Glomerular visceral epithelial cell (primary cell): ENCODE data around the gene CORIN.
"Not testable (repeated sequence)": the region's sequence is repeated elsewhere in the genome, so short reads cannot be mapped to it uniquely, and the experiment has no call there.

ENCODE experiments used
- DNase-seq: peaks from one replicate; pipeline ENCODE4 v3.0.0-alpha.2; 2016; ENCODE audit errors: extremely low spot score

Gene CORIN

DNA sequence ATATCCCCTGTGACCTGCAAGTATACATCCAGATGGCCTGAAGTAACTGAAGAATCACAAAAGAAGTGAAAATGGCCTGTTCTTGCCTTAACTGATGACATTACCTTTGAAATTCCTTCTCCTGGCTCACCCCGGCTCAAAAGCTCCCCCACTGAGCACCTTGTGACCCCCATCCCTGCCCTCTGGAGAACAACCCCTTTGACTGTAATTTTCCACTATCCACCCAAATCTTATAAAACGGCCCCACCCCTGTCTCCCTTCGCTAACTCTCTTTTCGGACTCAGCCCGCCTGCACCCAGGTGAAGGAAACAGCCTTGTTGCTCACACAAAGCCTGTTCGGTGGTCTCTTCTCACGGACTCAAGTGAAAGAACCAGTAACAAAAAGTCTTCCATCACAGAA, 69.9 kb downstream of the CORIN start:
- not testable (repeated sequence) for DNase-seq

DNA sequence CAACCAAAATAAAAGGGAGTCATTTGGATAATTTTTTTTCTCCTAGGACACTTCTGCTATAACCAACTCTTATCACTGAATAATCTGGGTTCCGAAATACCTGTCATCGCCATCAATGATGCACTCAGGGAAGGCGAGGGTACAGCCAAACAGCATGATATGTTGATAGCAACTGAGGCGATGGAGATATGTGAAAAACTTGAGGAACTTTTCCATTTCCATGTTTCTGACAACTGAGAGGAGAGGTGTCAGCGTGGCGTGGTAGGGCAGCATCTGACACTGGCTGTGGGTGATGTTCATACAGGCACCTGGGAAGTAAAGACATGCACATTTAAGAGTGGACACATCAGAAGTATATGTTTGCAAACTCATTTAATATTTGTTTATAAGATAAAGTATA, 74.6 kb downstream of the CORIN start:
- DNase-seq: no peak

DNA sequence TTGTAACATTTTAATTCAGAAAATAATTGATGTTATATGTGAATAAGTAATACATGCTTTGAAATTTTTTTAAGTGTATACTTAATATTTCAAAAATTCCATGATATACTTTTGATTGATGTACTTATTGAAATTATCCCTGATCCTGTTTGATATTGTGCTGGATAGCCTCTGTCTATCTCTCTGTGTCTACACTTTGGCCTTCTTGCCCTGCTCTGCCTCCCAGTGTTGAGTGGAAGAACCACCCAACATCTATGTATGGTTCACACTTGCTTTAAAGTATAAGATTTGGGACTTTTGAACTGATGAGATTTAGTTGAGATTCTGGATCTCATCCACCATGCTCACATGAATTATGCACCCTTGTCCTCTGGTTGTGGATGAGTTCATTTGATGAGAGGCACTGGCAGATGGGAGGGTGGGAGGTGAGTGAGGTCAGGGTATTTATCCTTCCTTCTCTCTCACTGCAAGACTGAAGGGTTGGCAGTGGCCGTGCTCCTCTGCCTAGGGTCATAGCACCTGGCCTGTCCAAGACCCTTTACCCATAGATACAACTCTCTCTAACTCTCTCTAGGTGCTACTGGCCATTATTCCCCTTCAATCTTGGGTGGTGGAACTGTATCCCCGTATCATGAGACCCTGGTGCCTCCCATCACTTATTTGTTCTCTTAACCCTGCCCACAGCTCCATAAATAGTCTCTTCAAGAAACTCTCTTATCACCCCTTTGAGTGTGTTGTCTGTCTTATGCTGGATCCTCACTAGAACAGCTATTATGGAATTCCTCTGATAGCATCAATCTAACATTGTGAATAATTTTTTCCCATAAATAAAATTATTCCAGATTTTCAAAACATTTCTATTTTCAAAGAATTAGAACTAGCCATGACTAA, 75.2 kb downstream of the CORIN start:
- no peak for DNase-seq

DNA sequence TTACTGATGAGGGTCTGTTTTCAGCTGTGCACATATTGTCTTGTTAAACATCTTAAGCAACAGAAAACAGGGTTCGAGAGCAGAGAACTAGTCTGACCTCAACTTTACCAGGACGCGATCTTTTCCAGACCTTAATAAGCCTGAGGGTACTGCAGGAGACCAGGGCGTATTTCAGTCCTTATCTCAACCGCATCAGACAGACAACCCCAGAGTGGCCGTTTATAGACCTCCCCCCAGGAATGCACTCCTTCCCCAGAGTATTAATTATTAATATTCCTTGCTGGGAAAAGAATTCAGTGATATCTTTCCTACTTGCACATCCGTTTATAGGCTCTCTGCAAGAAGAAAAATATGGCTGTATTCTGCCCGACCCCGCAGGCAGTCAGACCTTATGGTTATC, 84.6 kb downstream of the CORIN start:
- not testable (repeated sequence) for DNase-seq

DNA sequence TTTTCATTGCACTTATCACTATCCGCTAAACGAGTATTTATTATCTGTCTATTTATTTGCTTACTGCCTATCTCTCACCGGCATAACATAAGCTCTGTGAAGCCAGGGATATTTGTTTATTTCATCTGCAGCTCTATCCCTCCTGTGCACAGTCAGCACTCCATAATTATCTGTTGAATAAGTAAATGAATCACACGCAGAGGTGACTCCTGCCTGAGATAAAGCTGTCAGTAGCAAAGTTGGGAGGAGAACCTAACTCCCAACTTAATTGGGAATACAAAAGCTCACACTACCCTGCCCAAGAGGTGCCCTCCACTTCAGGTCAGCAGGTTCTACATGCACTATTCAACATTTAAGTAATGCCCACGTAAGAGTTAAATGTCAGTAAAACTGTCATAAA, 85.7 kb downstream of the CORIN start:
- DNase-seq: no peak

DNA sequence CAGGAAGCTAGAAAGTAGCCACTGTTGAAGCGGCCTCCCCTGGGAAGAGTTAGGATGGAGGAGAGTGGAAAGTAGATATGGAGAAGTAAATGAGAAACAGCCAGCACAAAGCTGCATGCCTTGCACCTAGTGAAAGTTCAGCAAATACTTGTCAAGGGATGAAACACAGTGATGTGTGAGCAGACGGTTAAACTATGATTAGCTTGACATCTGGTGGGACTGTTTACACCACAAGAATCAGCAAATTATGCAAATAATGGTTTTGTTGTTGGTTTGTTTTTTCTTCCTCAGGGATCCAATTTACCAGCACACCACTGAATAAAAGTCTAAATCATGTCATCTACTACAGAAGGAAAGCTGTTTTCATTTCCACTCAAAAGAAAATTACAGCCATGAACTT, 87.1 kb downstream of the CORIN start:
- no peak for DNase-seq

DNA sequence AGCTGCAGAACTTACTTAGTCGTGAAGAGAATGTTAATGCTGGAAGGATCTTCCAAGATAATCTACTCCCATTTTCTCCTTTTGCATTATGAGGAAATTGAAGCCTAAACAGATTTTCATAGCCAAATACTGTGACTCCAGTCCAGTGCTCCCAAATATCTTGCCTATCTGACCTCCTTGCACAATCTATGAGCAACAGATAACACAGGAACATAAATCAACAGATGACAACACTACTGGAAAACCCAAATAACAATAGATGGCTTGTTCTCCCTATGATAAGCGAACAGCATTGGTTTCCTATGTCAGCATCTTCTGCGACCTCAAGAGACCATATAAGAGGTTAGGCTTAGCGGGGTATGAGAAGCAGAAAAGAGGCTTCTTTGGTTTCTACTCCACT, 88.0 kb downstream of the CORIN start:
- no peak for DNase-seq

DNA sequence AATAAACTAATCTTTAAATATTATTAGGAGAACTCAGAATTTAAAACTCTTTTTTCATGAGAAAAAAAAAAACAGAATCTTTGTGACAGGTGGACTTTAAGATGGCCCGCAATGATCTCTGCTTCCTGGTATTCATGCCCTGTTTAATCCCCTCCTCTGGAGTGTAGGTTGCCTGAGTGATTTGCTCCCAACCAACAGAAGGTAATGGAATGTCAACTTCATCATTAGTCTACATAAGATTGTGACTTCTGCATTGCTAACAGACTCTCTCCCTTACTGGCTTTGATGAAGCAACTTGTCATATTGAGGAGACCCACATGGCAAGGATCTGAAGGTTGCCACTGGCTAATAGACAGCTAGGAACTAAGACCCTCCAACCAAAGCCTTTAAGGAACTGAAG, 88.8 kb downstream of the CORIN start:
- no peak for DNase-seq

DNA sequence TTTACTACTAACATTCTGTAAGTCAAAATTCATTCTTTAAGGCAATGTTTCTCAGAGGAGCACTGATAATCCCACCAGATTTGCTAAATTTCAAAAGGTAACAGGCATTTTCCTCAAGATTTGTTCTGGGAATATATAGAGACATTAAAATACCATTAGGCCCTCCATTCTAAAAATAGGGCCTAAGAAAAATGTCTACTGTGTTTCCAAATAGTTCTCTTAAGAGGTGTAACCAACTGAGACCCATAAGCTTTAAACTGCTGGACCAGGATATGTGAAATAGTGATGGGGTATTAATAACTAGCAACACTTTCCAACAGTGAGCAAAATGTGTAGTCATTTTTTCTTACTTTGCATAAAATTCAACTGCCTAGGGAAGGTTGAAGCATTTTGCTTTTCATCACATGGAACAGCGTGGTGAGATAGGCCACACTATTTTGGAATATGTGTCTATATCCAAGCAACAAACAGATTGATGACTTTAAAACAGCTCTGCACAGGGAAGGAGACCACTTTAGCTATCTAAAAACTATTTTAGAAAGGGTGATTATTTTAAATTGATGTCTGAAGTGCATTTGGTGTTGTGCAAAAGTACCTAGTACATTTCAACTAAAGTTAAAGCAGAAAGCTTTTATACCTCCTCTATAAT, 89.9 kb downstream of the CORIN start:
- no peak for DNase-seq

DNA sequence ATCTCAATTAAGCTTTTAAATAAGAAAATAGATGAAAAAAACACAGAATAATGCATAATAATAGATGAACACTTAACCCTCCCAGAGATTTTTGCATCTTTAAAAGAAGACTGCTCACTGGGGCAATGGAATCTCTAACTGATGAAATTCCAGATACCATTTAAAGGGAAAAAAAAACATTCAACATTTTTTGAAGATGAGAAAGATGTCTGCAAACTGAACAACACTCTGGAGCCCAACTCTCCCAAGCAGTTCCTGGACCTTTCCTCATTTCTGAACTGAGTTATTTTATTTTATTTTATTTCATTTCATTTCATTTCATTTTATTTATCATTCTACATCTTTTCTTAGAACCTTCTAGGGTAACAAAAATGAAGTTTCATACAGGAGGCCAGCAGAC, 90.7 kb downstream of the CORIN start:
- no peak for DNase-seq

DNA sequence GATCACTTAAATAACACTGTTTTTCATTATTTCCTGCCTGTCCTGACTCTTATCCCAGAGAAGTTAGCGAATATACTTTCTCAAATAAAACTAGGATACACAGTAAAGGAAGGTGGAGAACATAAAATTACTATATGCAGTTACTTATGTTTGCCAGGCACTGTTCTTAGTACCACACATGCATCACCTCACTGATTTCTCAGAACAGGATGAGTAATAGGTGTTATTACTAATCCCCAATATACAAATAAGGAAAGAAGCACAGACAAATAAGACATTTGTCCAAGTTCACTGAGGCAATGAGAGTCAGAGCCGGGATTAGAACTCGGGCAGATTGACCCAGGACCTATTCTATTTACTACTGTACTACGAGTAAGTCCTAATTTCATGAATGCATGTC, 91.7 kb downstream of the CORIN start:
- DNase-seq: no peak

DNA sequence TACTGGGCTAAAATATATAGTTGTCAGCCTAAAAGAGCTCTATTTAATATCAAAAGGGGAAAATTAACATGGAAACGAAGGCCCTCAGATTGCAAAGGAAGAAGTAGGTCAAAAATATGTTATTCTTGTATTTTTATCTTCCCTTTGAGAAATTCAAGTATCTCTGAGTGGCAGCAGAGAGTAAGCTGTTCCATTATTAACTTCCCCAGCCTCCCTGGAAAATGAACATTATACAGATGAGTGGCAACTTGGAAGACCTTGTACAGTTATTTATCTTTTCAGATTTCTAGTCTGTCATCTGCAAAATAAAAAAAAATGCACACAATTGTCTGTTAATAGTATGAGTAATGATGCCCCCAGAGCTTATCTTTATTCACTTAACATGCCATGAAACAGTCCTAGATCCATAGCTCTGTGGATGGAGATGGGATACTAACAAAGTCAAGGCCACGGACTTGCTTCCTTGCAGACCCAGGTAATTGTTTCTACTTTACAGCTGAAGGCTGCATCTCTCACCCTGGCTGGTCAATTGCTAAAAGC, 93.0 kb downstream of the CORIN start:
- DNase-seq: no peak

DNA sequence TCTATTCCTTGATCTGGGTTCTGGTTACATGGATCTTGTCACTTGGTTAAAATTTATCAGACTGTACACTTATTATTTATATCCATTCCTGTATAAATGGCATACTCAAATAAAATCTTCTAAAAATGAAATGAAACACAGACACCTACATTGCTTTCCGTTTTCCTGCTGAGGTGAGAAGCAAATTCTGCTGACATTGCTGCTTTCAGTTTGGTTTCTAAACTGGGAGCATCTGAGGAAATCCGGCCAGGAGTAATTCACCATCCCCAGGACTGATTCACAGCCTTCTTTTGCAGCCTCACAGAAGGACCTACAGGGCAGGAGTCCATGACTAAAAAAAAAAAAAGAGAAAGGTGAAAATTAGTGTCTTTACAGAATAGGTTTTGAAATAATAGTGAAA, 93.6 kb downstream of the CORIN start:
- DNase-seq: no peak

DNA sequence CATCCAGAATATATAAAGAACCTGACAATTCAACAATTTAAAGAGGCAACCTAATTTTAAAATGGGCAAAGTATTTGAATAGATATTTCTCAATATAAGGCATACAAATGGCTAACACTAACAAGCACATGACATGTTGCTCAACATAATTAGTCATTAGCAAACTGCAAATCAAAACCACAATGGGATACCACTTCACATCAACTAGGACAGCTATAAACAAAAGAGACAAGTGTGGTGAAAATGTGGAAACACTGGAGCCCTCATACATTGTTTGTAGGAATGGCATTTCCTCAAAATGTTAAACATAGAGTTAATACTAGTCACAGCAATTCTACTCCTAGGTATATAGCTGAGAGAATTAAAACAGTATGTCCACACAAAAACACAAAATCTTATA, 96.7 kb downstream of the CORIN start:
- no peak for DNase-seq

DNA sequence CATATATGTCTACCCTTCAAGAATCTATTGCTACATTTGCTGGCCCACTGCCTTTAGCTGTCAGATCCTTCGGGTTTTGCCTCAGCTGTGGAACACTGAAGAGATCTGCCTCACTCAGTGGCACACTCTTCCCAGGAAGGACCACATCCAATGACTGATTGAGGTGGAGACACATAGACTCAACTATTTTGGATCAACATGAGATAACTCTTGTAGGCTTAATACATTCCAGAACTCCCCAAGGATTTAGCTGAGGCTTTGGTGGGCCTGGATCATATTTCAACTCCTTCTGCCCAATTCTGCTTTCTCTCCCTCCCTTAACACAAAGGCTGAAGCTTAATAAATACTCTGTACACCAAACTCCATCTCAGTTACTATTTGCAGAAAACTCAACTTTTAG, 100.5 kb downstream of the CORIN start:
- no peak for DNase-seq

DNA sequence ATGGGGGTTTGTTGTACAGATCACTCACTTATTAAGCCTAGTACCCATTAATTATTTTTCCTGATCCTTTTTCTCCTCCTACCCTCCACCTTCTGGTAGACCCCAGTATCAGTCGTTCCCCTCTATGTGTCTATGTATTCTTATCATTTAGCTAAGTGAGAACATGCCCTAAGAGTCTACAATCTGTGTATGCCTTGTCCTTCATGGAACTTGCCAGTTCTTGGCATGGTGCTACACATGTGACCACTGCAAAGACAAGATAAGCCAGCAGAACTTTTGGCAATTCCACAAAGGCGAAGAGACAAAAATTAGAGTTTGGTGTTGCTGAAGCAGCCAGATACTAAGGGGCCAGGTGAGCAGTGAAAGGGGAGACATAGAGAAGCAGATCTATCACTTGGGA, 101.3 kb downstream of the CORIN start:
- no peak for DNase-seq

DNA sequence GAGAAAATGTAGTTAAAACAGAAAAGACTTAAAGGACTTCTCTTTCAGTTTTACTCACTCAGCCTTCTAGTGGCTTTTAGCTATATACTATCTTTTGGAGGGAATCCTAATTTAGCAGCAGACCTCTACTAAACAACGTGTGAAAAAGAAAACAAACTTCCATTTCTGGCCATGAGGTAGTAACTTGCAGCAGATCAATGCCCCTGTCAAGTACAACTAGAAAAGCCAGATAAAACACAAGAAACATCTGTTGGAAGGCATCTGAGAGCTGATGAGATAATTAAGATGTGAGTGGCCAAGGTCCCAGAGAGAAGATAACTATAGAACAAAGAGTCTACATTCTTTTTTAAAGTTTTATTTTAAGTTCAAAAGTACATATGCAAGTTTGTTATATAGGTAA, 101.7 kb downstream of the CORIN start:
- DNase-seq: no peak

DNA sequence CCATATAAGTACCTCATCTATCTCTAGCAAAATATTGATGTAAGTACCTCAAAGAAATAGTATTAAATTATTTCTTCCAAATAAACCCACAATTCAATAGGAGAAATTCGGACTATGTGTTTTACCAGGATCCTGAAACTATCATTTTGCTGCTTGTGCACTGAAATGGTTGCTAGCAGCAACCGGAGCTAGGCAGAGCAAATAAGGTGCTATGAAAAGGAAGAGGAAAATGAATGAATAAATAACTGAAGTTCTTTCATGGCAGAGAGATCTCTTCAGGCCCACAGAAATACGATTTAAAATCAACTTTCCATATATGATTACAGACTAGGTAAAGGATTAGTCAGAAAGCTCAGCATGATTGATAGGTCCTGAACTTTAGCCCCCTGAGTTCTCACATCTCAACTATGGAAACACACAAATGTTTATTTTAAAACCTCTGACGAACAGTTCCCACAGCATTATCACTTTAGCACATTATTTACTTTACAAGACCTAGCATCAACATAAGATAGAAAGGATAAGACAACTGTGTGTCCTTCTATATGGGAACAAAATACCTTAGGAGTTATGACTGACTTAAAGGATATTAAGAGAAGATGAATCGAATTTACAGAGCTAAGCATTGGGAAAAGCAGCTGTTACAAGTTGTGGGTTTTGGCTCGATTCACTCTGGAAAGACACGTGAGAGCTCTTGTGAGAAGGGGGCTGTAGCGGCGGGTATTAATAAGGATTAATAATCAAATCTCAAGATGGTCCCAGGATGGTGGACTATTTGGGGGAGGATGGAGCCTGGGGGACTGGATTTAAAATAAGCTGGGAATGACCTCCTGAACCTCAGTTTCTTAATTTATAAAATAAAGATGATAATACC, 104.3 kb downstream of the CORIN start:
- DNase-seq: no peak

DNA sequence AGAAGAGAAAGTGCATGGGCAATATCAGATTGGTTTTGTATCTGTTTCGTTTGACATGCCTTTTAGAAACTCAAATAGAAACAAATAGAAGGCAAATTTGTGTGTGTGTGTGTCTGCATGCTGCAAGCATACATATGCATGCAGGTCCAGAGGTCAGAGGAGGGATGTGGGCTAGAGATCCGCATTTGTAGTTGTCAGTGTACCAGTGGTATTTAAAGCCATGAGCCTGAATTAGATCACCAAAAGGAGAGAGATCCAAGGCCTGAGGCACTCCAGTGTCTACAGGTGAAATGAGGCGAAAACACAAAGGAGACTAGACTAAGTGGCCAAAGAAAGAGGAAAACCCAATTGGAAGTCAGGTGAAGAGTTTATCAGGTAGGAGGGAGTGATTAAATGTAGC, 106.7 kb downstream of the CORIN start:
- DNase-seq: no peak

DNA sequence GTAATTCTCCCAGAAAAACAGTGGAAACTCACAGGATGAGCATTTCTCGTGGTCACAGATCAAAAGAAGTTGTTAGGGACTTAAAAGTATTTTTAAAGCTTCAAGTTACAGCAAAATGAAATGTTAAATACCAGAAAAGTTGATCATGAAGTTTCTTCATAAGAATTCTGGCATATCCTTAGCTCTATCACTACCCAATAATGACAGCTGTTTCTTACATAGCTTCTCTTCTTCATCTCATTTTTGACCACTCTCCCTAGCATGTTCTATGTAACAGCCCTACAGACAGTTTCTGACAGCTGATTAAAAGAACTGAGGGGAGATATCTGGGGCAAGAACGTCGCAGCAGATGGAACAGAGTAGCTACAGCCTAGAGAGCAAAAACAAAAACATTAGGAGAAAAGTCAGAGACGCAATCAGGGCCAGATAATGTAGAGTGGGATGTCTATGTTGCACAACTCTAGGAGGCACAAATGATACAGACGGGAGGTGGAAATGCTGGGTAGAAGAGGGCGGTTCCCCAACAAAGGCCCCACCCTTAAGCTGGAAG, 108.7 kb downstream of the CORIN start:
- no peak for DNase-seq

DNA sequence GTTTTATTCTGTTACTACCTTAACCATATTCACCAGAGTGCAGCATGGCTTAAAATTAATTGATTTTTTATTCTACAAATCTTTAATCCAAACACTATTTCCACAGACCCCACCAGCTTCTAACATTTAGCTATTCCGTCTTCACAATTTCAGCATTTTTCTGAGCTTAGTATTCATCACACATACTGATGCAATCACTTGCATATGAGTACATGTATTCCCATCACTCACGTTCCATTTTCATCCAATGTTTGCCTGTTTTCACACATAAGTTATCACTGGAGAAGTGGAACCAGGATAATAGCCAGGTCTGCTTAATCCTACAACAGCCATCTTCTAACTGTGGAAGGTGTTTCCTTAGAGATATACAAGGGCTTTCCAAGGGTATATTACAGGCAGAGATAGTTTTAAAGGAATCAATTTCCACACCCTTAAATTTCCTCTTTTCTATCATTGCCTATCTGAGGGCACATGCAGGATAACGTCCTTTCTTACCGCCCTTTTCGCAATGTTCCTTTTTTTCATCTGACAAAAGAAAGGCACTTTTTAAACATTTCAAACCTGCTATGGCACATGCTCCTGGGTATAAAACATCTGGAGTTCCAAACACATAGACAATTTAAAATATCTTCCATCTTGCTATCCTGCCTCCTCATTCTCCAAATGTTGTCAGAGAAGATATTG, 115.8 kb downstream of the CORIN start:
- DNase-seq: no peak
